CD4-positive, alpha-beta T cell treated with Interleukin-15 for 4 hours (primary cell): ENCODE data around the gene EXOSC7.
A peak's percentile ranks its signal among the peaks of the same experiment; 100 is the strongest.
"Not testable (repeated sequence)": the region's sequence is repeated elsewhere in the genome, so short reads cannot be mapped to it uniquely, and the experiment has no call there.

Source experiments
- DNase-seq: peaks from one replicate; pipeline ENCODE4 v3.0.0-alpha.2; 2020; ENCODE audit warnings: low spot score

Gene EXOSC7

DNA sequence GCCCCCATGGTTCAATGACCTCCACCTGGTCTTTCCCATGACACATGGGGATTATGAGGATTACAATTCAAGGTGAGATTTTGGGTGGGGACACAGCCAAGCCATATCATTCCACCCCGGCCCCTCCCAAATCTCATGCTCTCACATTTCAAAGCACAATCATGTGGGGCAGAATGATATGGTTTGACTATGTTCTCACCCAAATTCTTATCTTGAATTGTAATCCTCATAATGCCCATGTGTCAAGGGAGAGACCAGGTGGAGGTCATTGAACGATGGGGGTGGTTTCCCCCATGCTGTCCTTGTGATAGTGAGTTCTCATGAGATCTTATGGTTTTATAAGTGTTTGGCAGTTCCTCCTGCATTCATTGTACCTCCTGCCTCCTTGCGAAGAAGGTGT, 47.6 kb downstream of the EXOSC7 start:
- DNase-seq: no peak

DNA sequence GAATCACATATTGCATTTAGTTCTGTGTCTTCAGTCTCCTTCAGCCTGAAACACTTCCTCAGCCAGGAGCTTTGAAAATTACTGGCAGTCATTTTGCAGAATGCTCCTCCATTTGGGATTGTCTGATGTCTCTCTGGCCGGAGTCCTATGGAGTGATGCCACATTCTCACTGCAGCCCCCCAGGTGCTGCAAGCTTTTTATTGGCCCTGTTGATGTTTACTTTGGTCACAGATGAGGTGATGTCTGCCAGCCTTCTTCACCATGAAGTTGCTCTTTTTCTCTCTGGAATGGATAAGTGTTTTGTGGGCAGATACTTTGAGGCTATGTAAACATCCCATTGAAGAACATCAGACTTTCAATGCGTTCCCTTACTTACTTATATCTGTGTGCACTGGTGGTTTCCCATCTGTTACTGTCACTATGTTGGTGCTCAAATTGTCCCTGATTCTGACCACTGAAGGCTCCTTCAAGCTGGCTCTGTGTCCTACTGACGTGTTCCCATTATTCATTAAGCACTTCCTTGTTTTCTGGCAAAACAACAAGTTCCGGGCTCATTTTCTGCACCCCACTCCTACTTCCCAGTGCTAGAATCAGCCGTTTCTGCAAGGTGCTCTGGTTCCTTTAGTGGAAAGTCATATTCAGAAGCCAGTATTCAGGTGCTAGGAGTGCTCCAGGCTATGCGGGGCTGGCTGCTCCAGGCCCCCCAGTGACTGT, 48.7 kb downstream of the EXOSC7 start:
- no peak for DNase-seq

DNA sequence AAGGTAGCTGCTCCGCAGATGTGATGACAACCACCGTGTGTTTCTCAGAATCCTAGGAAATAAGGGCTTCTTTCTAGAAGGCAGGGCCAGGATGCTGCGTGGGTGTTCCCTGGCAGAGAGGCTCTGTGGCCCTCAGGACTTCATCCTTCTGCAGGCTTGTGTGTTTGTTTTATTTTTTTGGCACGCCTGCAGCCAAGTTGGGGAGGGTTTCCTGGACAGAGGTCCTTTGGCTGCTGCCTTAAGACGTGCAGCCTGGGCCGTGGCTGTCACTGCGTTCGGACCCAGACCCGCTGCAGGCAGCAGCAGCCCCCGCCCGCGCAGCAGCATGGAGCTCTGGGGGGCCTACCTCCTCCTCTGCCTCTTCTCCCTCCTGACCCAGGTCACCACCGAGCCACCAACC, 50.0 kb downstream of the EXOSC7 start, which contains the start of gene CLEC3B:
TSS of gene CLEC3B (plus strand) at position 266 of the 400 bp plus-strand sequence. CDS start at position 326, 60 bp downstream.
- no peak for DNase-seq

DNA sequence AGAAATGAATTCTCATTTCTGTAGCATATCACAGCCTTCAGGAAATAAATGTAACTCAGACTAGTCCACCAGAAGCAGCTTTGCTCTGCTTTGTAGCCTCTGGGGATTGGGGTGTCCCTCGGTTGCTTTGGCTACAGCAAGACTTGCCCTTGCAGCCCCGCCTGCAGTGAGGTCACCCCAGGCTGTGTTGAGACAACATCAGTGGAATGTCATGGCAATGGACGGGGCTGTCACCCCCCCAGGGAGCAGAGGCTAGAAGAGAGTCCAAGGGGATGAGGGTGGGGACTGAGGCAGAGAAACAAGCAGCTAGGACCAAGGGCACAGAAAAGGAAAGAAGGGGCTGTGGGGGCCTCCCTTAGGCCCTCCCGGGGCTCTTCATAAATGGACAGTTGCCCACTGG, 50.9 kb downstream of the EXOSC7 start:
- no peak for DNase-seq

DNA sequence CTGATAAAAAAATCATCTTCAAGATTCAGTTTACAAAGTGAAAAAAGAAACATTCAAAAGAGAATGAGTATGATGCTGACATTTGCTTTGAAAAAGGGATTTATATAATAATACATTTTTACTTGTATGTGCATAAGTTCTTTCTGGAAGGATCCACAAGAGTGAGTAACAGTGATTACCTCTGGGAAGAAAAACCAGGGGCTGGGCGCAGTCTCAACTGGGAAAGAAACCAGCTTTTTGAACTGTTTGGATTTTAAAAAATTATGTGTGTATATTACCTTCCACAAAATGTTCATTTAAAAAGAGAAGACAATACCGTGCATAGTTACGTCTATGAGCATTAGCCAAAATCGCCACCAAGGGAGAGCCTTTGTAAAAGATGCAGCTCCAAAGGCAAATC, 51.4 kb downstream of the EXOSC7 start:
- DNase-seq: no peak

DNA sequence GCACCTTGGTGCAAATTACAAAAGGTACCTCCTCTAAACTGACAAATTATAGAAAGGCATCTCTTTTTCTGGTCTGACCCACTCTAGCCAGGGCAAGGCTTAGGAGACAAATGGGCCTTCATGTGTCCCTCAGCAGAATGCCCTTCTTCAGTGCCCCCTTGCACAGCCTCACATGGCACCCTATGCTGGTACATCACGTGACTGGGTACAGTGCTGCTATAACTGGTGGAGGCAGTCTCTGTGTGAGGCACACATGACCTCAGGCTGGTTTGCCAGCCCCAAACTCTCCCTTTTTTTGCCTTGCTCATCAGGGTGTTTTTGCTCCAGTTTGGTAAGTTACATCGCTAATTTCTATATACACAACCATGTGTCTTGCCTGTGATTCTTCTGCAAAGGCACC, 53.2 kb downstream of the EXOSC7 start:
- no peak for DNase-seq

DNA sequence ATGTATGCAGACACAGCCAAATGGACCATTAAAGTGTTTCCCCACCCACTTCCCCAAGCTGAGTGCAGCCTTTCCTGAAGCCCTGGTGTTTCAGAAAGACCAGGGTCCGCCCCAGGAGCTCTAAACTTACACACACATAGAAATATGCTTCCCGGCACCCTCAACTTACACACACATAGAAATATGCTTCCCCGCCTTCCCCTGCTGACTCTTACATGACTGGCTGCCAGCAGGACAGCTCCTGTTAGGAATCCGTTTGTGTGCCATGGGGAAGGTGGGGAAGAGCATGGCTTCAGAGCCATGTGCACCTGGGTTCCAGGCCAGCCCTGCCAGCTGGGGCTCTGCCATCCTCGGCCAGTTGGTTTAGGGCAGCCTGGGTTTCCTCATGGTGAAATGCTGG, 53.6 kb downstream of the EXOSC7 start:
- DNase-seq: no peak

DNA sequence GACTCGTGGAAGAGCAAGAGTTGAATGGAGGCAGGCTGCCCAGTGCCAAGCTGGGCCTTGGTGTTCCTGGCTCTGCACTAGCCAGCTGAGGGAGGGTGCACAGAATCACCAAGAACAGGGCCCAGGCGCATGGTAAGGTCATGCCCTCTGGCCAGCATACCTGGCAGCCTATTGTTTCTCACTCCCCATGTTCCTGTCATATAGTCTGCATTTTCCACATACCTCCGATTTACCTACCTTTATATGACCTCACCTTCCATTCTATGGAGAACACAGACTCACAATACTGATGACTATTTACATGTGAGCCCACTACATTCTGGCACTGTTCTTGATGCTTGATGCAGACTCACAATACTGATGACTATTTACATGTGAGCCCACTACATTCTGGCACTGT, 55.5 kb downstream of the EXOSC7 start:
- no peak for DNase-seq

DNA sequence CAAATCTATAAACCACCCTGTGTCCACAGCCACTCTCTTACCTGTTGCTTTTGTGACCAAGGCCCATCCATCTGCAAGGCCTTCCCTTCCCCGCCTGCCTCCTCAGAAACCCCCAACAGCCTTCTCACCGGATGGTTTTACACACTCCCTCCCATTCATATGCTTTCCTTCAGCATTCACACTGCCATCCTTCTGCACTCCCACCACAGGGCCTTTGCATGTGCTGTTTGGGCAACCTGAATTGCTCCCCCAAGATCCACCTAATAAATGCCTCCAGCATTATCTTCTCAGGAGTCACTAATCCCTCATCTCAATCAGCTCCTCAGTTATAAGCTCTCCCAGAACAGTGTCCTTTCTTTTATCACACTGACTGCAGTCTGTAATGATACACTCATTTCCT, 56.1 kb downstream of the EXOSC7 start:
- DNase-seq: no peak

DNA sequence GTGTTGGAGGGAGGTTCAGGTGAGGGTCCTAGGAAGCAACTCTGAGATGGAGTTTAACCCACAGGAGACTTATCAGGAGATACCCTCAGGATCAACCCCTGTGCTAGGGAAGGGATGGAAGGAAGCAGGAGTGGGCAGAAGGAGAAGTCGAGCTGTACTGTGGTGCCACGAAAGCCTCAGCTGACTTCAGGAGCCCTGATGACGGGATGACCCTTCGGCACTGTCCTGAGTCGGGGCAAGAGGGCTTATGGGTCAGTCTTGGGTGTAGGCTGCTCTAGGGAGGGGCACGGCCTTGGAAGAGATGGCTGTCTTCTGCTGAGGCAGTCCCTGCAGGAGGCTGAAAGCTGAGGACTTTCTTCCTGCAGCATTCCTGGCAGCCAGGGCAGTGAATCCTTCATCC, 57.7 kb downstream of the EXOSC7 start:
- DNase-seq: no peak

DNA sequence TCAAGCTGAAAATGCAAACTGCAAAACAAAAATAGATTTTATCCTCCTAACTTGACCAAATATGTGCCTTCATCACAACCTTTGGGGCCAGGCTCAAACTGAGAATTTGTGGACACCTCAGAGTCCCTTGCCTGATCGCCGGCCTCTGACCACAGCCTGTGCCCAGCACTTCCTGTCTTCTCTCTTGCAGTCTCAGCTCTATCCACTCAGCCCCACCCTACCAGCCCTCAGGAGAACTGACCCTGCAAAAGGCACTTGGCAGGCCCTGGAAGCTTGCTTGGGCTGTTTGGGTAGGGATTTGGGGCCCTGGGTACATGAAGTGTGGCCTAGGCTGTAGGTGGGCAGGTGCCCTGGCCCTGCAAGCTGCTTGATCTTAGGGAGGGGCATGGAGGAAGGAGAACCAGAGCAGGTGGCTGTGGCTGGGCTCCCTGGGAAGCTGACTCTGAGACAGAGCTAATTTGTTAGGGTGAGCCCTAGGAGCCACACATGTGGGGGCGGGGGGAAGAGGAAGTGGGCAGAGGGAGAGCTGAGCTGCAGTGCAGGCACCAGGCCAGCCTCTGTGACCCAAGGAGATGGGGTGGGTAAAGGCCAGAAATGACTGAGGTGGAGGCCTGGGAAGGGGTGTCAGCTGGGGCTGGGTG, 58.7 kb downstream of the EXOSC7 start:
- DNase-seq: no peak

DNA sequence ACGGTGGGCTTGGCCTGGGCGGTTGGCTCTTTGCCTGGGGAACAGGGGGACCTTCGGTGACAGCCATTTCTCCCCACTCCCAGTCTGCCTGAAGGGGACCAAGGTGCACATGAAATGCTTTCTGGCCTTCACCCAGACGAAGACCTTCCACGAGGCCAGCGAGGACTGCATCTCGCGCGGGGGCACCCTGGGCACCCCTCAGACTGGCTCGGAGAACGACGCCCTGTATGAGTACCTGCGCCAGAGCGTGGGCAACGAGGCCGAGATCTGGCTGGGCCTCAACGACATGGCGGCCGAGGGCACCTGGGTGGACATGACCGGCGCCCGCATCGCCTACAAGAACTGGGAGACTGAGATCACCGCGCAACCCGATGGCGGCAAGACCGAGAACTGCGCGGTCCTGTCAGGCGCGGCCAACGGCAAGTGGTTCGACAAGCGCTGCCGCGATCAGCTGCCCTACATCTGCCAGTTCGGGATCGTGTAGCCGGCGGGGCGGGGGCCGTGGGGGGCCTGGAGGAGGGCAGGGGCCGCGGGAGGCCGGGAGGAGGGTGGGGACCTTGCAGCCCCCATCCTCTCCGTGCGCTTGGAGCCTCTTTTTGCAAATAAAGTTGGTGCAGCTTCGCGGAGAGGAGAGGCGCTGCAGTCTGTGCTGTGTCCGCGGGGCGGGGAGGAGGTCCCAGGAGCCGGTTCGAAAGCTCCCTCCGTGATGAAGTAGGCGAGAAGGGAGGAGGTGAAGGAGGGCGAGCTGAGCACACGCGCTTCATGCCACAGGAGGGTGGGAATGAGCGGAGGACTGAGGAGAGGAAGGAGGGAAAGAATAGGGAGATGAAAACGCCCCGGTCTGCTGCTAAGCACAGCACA, 59.6 kb downstream of the EXOSC7 start:
- no peak for DNase-seq

DNA sequence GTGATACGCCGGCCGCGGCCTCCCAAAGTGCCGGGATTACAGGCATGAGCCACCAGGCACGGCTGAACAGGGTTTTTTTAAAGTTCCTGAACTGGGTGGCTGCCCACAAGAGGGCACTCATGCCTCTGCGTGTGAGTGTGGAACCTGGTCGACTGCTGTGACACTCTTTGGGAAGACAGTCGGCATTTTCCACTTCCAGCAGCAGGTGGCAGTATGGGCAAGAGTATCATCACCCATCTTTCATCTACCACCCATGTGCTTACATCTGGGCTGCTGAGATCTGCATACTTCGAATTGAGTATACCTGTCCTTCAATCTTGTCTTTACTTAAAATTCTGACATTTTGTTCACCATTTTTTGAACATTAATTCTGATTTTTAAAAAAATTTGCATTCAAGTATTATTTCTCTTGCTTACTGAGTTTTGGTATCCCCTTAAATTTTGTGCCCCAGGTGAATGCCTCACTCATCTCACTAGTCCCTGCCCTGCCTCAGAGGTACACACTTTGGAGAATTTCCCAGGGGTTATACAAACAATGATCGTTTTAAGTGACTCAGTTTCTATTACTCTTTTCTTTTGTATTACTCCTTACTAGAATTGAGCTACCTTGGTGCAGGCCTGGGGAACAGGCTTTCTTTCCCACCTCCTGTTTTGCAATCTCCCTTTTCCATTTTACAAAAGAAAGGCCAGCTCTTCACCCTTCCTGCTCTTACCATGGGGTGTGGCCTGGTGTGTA, 61.8 kb downstream of the EXOSC7 start:
- DNase-seq: peak; percentile 93

DNA sequence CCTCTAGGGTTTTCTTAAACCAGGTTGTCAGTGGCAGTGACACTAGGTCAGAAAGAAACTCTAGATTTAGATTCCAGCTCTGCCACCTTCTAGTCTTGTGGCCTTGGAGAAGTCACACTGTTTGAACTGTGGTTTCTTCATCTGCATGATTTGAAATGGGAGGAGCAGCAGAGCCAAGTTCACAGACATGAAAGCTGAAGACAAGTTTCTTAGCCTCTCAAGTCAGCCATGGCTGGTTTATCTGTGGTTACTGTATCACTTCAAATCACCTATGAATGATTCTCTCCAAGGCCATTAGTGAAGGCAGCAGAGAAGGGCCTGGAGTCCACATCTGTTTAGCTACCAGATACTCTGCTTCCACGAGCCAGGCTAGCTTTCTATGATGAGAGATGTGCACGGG, 65.6 kb downstream of the EXOSC7 start:
- DNase-seq: no peak

DNA sequence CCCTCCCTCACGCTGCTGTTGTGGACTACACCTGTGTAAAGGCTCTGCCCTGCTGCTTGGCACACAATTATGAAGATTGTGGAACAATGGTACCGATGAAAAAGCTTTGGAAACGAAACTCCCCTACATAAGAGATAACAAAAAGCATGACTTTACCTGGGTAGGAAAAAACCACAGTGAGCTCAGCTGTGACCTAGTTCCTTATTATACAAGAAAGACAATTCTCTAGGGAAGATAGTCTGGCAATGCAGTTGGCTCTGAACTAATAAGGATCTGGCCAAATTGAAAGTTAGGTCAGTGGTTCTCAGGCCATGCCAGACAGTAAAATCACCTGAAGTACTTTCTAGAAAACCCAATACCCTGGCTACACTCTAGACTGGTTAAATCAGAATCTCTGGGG, 66.1 kb downstream of the EXOSC7 start:
- DNase-seq: no peak

DNA sequence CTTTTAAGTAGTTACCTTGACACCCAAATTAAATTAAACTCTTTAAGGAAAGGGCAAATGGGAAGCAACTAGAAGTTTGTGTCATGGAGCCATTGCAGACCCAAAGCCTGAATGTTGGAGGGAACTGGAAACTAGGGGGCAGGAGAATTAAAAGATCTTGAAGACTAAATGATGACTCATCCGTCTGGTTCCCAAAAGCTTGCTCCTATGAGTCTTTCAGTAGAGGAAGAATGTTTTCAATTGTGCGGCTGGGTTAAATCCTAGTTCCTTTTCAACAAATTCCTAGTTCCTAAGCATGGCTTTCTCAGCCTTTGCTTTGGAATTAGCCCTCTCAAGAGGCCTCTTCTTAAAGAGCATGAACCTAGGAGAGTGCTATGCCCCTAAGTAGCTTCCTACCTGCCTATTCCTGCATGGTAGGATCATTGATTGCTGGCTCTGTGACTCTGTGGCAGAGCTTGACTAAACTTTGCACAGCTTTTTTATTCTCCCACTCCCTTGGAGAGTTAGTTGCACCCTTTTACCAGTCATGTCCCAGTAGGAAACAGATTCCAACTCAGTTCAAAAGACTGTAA, 67.8 kb downstream of the EXOSC7 start:
- no peak for DNase-seq

DNA sequence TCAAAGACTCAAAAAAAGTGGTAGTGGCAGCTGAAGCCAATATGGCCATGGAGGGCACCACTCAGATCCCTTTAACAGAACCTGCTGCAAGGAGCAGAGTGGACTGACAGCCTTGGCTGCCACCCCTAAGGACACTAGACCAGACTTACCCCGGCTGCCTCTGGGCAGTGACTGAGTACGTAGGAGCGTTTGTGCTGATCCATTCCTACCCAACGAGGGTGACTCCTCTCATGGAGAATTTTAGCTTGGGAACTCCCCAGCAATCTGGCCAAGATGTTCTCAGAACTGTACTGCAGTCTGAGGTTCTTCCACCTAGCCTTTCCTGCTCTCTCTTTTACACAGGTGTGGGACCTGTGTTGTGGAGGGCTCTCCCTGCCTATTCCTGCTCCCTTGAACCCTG, 72.2 kb downstream of the EXOSC7 start:
- DNase-seq: no peak

DNA sequence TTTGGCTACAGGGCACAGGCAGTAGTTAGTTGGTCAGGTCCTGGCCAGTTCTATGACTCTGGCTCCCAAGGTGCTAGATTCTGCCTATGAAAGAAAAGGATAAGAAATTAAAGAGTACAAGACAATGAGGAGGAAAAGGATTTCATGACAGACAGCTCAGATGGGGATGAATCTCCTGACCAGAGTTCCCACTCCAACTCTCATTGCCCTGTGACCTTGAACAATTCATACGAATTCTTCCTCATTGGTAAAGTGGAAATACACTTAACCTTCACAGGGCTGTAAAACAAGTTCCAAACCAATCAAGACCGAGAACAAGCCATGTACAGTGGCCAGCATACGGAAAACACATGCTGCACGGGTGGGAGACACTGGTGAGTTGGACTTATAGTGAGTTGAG, 73.8 kb downstream of the EXOSC7 start:
- DNase-seq: no peak

DNA sequence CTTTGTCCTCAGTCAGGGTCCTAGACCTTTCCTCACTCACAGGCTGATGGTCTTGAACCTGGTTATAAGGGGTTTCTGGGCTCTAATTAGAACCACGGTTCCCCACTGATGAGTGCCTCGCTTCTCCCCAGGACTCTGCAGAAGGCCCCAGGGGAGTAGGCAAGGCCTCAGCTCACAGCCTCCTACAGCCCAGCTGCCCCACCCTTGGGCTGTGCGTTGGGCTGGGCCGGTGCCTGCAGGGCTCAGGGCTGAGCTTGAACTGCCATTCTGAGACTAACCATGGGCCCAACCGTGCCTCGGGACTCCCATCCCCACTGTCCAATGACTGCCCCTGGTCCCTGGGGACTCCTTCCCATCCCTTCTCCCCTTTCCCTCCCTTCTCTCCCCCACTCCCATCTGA, 75.6 kb downstream of the EXOSC7 start:
- DNase-seq: no peak

DNA sequence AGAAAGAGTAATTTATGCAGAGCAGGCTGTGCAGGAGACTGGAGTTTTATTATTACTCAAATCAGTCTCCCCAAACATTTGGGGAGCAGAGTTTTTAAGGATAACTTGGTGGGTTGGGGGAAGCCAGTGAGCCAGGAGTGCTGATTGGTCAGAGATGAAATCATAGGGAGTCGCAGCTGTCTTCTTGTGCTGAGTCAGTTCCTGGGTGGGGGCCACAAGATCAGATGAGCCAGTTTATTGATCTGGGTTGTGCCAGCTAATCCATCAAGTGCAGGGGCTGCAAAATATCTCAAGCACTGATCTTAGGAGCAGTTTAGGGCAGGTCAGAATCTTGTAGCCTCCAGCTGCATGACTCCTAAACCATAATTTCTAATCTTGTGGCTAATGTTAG, 77.8 kb downstream of the EXOSC7 start:
- DNase-seq: not testable (repeated sequence)

DNA sequence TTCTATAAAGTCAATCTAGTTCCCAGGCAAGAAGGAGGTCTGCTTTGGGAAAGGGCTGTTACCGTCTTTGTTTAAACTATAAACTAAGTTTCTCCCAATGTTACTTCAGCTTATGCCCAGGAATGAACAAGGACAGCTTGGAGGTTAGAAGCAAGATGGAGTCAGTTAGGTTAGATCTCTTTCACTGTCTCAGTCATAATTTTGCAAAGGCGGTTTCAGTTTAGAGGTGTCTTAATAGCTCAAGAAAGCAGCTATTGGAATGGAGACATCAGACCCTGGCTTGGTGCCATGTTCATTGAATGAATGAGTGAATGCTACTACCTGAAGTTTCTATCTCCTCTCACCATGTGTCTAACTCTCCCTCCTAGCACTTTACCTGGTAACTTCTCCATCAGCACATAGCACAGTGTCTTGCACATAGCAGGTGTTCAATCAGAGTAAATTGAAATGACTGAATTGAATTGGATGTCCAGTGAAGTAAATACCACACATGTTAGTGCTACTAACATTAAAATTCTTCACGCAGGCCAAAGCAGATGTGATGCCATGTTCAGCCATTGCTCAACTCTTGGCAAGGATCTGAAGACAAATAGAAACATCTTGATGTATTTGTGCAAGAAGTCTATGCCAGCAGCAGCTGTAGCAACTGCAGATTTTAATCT, 78.3 kb downstream of the EXOSC7 start:
- no peak for DNase-seq

DNA sequence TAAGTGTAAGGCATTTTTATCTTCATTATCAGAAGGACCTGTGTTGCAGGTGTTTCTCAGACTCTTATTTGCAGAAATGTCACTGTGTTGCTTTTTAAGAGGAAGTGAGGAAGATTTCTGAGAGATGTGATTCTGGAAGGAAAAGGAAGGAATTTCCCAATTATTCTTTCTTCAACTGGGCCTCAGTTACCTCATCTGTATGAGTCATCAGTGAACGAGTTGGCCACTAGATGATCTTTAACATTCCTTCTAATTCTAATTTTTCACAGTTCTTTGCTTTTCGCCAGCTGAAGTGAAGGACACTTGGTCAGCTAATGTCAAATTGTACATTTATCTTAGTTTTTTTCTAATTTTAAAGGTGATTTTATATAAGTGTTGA, 79.0 kb downstream of the EXOSC7 start:
- DNase-seq: no peak
